HepG2 (cell line): ENCODE data around the gene SKP2. TPM values are rescaled to one million over a fixed set of nuclear protein-coding genes. Genes with fewer than 3 reads are reported as not detected.

Experiments
- GATA4 ChIP-seq: sonication (generic); IDR thresholded peaks from 2 replicates; pipeline ENCODE4 v1.6.1; 2016; ENCODE audit warnings: antibody characterized with exemption, low read depth, borderline replicate concordance
- HBP1 ChIP-seq: IDR thresholded peaks from 2 replicates; pipeline ENCODE4 v1.6.1; 2016; ENCODE audit warnings: low read depth, control low read depth
- MED1 ChIP-seq: sonication (generic); formaldehyde crosslinking; IDR thresholded peaks from 2 replicates; pipeline ENCODE4 v1.4.0; 2020; ENCODE audit warnings: missing genetic modification reagents
- MED13 ChIP-seq: sonication (generic); formaldehyde crosslinking; IDR thresholded peaks from 2 replicates; pipeline ENCODE4 v1.5.0; 2020; ENCODE audit warnings: missing genetic modification reagents
- MED8 ChIP-seq: sonication (generic); formaldehyde crosslinking; IDR thresholded peaks from 2 replicates; pipeline ENCODE4 v1.8.1; 2023; ENCODE audit warnings: mild to moderate bottlenecking, missing genetic modification reagents; ENCODE audit not compliant: insufficient replicate concordance
- PAXIP1 ChIP-seq: sonication (generic); formaldehyde crosslinking; conservative IDR thresholded peaks from 2 replicates; pipeline ENCODE4 v1.4.0; 2020; ENCODE audit warnings: mild to moderate bottlenecking, missing genetic modification reagents, moderate library complexity
- PITX1 ChIP-seq: sonication (generic); formaldehyde crosslinking; IDR thresholded peaks from 2 replicates; pipeline ENCODE4 v1.5.1; 2020; ENCODE audit warnings: mild to moderate bottlenecking, missing genetic modification reagents
- REPIN1 ChIP-seq: sonication (generic); formaldehyde crosslinking; IDR thresholded peaks from 2 replicates; pipeline ENCODE4 v1.8.0; 2022; ENCODE audit warnings: missing genetic modification reagents, low read depth, mild to moderate bottlenecking, borderline replicate concordance
- RFX5 ChIP-seq: IDR thresholded peaks from 2 replicates; pipeline ENCODE4 v1.6.1; 2011; ENCODE audit warnings: low read depth, low read length, improper control_type of control experiment
- RFXANK ChIP-seq: IDR thresholded peaks from 2 replicates; pipeline ENCODE4 v1.6.1; 2016
- TBP ChIP-seq: sonication (generic); formaldehyde crosslinking; IDR thresholded peaks from 2 replicates; pipeline ENCODE4 v1.5.0; 2020; ENCODE audit warnings: missing genetic modification reagents
- ZEB1 ChIP-seq: IDR thresholded peaks from 2 replicates; pipeline ENCODE4 v1.6.1; 2012; ENCODE audit warnings: mild to moderate bottlenecking, low read depth, inconsistent platforms; ENCODE audit not compliant: insufficient replicate concordance
- ZMYM4 ChIP-seq: sonication (generic); formaldehyde crosslinking; IDR thresholded peaks from 2 replicates; pipeline ENCODE4 v1.8.1; 2023; ENCODE audit warnings: mild to moderate bottlenecking, missing genetic modification reagents
- ZNF121 ChIP-seq: sonication (generic); formaldehyde crosslinking; IDR thresholded peaks from 2 replicates; pipeline ENCODE4 v1.5.0; 2020; ENCODE audit warnings: mild to moderate bottlenecking, missing genetic modification reagents
- ZNF670 ChIP-seq: sonication (generic); formaldehyde crosslinking; IDR thresholded peaks from 2 replicates; pipeline ENCODE4 v1.8.0; 2022; ENCODE audit warnings: mild to moderate bottlenecking, missing genetic modification reagents, borderline replicate concordance
- ZNF703 ChIP-seq: sonication (generic); formaldehyde crosslinking; IDR thresholded peaks from 2 replicates; pipeline ENCODE4 v1.5.1; 2020; ENCODE audit warnings: missing genetic modification reagents, mild to moderate bottlenecking, moderate library complexity, borderline replicate concordance
- ZNF775 ChIP-seq: sonication (generic); formaldehyde crosslinking; IDR thresholded peaks from 2 replicates; pipeline ENCODE4 v1.4.0; 2020; ENCODE audit warnings: missing genetic modification reagents, mild to moderate bottlenecking, moderate library complexity, borderline replicate concordance
- polyA plus RNA-seq, 8 experiments: library from polyadenylated mRNA; depleted of rRNA in 3 of 8; stranded (reverse) in 7 of 8; unstranded in 1 of 8; fragments of >200 nt; fragmentation: Illumina TruSeq in 4 of 8; extraction: Trizol in 4 of 8; gene quantifications; 2 replicates each; pipeline versions ENCODE4 v1.2.1 to v1.2.3, GENCODE V29; 2011 to 2016; ENCODE audit warnings: low read depth in 4 of 8, missing spikeins in 1 of 8, mixed read lengths in 1 of 8; ENCODE audit not compliant: insufficient read depth in 1 of 8
- total RNA-seq, 5 experiments: library from RNA; depleted of rRNA; stranded (reverse); fragments of >200 nt; fragmentation: Illumina TruSeq; extraction: Trizol; gene quantifications; 2 replicates each; pipeline ENCODE4 v1.2.3, GENCODE V29; 2016; ENCODE audit warnings: low read depth in 1 of 5
- TF ChIP-seq, protein P1 (sequence below): sonication (generic); formaldehyde crosslinking; conservative IDR thresholded peaks from 2 replicates; pipeline ENCODE4 v1.4.0; 2020; ENCODE audit warnings: missing genetic modification reagents

Gene SKP2
- total and polyA plus RNA-seq, 2 of the 13 experiments (the other 11 are each of a cell fraction or from before 2014, with no cell fraction given) = 29.6 to 84.1 TPM

DNA sequence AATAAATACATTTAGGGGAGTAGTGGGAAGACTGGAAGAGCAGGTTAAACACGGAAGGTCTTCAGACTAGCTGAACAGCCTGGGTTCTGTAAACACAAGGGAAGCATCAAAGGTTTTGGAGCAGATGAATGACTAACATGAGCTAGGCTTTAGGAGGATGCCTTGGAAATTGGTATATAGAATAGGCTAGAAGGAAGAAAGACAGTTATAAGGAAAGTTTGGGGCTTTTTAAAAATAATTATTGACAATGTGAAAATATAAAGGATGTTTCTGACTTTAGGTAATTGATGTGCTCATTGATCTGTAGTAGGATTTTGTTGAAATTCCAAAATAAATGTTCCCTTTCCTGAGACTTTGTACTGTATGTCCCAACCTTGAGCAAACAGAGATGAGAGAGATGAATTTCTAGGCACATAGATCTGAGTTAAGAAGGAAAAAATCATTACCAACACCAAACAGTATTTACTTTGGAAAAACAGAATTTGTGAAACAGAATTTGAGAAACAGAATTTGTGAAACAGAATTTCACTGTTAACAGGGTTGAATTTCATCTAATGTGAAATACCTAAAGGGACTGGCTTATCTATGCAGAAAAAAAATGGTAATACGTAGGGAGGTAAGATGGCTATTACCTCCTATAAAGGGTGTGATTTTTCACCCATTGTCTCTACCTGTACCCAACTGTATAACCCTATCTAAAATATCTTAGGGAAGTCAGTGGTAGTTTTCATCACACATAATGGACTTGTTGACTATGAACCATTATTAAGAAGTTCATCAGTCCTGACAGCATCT lies 28.8 kb downstream of the SKP2 start (continued):
- TF ChIP-seq RFX5 = no peak
- no peak for TF ChIP-seq ZNF775 (CRISPR knock-in tag)
- TF ChIP-seq, protein P1, sequence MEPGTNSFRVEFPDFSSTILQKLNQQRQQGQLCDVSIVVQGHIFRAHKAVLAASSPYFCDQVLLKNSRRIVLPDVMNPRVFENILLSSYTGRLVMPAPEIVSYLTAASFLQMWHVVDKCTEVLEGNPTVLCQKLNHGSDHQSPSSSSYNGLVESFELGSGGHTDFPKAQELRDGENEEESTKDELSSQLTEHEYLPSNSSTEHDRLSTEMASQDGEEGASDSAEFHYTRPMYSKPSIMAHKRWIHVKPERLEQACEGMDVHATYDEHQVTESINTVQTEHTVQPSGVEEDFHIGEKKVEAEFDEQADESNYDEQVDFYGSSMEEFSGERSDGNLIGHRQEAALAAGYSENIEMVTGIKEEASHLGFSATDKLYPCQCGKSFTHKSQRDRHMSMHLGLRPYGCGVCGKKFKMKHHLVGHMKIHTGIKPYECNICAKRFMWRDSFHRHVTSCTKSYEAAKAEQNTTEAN (CRISPR knock-in tag) = 0 out of 2 replicates have a peak, but pooled peaks have one; percentile 67
- TF ChIP-seq HBP1 = no peak
- peak; percentile 44 for TF ChIP-seq ZEB1
- no peak for TF ChIP-seq ZNF670 (CRISPR knock-in tag)
- TF ChIP-seq MED13 (CRISPR knock-in tag) = peak; percentile 77; the same call in 1 of the 2 replicates
- TF ChIP-seq TBP (CRISPR knock-in tag) = no peak
- peak; percentile 49; the same call in 1 of the 2 replicates for TF ChIP-seq ZMYM4 (CRISPR knock-in tag)
- peak; percentile 98 for TF ChIP-seq PAXIP1 (CRISPR knock-in tag)
- 0 out of 2 replicates have a peak, but pooled peaks have one; percentile 11 for TF ChIP-seq REPIN1 (CRISPR knock-in tag)
- peak; percentile 90 for TF ChIP-seq MED1 (CRISPR knock-in tag)
- TF ChIP-seq ZNF121 (CRISPR knock-in tag) = no peak
- TF ChIP-seq ZNF703 (CRISPR knock-in tag) = peak; percentile 56; the same call in 1 of the 2 replicates
- TF ChIP-seq PITX1 = peak; percentile 92
- TF ChIP-seq RFXANK (CRISPR knock-in tag) = 0 out of 2 replicates have a peak, but pooled peaks have one; percentile 53
- TF ChIP-seq GATA4 = peak; percentile 89
- TF ChIP-seq MED8 (CRISPR knock-in tag) = peak; percentile 56
